ENCODE data around the gene MRGPRG.

MRGPRG gene

DNA sequence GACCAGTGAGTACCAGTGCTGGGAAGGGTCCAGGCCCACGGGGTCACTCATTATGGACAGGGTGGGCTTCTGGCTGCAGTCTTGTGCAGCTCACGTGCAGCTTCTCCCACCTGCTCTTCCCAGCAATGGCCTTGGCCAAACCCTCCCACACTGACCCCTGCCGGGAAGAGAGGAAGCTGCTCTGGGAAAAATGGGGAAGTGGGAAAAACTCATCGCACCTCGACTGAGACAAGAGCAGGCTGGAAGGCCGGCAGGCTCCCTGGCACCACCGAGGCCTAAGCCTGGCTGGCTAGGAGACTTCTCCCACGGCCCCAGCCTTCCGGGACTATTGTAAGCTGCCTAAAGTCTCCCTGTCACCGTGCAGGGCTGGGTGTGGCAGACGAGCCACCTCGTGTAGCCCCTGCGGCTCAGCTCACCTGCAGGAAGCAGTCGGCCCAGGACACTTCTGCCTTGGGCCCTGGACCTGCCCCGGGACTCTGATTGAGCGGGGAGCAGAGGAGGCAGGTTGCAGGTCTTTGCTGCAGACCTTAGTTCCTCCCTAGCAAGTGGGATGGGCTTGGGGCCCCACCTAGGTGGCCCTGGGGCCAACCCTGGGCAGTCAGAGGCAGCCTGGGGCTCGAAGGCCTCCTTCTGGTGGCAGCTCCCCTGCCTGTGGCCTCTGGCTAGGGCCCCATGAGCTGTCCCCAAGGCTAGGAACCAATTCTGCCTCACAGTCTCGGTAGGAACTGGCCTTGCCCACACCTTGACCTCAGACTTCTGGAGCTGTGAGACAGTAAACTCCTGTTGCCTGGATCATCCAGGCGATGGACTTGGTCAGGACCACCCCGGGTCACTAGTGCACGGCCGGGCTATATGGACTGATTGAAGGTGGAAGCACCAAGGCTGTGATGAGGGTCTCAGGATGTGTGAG is 23.1 kb downstream of the MRGPRG start:
- DNase-seq (ENCODE audit: low read depth in 2 of 3, low spot score in 2 of 3): no peak

DNA sequence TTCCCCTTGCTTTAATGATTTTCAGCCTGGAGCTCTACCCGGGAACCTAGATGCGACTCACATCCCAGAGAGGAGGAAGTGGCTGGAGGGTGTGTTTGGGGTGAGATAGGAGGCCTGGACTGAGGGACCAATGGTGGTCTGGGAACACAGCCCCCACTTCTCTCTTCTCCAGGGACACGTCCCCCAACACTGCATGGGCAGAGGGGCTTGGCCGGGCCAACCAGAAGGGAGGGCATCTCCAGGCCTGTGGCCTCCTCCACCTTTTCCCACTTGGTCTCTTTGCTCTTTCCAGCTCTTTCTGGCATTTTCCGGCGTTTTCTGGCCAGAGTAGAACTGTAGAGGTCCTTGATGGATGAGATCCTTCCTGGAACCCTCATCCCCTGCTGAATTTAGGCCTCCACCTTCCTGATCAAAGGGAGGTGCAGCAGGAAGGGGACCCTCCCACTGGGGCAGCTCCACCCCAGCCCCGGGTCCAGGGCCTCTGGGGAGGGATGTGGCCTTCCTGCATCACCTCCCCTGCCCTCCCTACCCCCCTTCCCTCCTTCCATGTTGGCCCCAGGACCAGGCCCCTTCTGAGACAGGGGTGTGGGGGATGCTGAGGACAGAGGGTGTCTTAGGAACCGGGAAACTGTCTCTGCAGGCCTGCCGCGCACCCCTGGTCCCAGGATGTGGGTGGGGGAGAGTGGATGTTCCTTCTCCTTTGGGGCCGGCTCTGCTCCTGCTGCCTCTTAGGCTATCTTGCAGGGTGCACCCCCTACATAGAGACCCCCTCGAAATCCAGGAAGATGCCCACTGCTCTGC is 24.4 kb downstream of the MRGPRG start:
- DNase-seq (ENCODE audit: low read depth in 2 of 3, low spot score in 2 of 3): no peak

DNA sequence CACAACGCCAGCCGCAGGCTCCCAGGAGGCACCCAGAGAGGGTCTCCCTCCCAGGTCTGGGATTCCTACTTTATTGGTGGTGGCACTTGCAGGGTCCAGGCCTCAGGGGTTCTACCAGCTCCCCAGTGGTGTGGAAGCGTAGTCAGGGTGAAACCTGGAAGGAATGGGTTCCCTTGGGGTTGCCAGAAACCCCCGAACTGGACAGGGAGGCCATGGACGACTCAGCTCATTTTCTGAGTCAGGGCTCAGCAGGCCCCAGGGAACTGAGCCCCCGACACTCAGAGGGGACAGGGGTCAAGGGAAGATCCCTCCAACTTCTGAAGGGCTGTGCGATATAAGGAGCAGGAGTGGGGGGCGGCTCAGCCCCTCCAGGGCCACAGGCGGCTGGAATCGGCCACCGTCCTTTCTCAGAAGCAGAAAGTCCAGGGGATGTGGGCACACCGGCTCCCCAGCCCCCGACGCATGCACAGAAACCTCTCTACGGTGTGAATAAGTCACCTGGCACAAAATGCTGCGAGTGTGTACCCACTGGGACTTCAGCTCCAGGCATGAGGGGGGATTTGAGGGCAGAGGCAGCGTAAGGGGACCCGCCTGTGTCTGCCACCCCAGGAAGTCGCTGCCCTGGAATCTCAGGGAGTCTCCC is 25.1 kb downstream of the MRGPRG start:
- no peak for DNase-seq (ENCODE audit: low read depth in 2 of 3, low spot score in 2 of 3)

DNA sequence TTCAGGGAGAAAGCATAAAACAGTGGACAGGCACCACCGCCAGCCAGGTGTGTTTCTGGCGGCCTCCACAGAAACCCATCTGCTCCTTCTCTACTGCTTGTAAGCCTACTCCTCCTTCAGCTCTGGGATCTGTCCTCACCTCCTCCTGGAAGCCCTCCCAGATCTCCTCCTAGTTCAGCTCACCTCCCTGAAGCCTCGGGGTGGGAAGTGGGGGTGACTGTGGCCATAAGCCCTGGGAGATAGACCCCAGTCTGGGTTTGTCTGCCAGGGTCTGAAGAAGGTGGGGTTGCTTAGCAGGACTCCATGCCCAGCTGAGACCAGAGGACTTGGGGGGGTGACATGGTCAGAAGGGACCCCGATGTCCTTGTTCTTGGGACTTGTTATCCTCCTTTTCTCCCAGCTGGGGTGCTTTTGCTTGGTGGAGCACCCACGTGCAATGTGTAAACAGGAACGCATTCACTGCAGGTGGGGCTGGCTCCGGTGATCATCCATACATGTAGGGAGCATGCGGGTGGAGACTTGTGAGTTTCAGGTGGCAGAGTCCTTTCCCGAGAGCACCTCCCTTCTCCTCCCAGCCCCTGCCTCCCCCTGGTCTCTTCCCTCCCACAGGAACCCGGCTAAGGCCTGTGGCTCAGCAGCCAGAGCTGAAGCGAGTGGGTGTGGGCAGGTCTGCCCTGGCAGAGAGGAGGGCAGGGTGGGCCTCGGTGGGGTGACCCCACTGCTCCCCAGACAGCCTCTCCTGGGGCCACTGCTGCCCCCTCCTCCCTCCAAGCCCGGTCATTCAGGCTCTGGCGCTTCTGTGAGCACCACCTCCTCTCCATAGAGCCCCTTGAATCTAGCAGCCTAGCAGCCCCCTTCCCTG is 25.9 kb downstream of the MRGPRG start:
- DNase-seq (ENCODE audit: low read depth in 2 of 3, low spot score in 2 of 3): no peak

DNA sequence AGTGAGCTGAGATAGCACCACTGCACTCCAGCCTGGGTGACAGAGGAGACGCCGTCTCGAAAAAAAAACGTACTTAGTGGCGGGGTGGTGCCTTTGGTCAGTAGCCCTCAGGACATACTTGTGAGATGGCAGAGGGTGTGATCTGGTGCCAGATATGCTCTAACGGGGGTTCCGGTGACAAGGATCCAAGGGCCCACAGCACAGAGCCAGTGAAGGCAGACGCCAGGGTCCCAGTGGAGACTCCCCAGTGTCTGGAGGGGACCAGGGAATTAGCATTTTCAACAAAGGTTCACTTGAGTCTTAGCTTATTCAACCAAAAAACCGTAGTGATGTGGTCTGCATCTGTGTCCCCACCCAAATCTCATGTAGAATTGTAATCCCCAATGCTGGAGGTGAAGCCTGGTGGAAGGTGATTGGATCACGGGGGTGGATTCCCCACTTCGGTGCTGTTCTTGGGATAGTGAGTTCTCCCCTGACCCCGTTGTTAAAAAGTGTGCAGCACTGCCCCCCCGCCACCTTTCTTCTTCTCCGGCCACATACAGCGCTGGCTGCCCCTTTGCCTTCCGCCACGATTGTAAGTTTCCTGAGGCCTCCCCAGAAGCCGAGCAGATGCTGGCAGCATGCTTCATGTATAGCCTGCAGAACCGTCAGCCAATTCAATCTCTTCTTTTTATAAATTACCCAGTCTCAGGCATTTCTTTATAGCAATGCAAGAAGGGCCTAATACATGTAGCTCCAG is 26.9 kb downstream of the MRGPRG start:
- DNase-seq (ENCODE audit: low read depth in 2 of 3, low spot score in 2 of 3): no peak

DNA sequence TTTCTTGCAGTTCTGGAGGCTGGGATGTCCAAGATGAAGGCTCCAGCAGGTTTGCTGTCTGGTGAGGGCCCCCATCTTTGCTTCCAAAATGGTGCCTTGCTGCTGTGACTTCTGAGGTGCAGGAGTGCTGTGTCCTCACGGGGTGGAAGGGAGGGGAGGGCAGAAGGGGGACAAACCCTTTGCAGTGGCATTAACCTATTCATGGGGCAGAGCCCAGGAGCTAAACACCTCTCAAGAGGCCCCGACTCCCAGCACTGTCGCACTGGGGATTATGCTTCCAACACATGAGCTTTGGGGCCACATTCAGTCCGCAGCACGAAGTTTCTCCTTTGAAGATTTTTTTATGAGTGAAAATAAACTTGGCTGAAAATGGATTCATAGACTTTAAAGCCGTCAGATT is 28.0 kb downstream of the MRGPRG start:
- DNase-seq (ENCODE audit: low read depth in 2 of 3, low spot score in 2 of 3): no peak

DNA sequence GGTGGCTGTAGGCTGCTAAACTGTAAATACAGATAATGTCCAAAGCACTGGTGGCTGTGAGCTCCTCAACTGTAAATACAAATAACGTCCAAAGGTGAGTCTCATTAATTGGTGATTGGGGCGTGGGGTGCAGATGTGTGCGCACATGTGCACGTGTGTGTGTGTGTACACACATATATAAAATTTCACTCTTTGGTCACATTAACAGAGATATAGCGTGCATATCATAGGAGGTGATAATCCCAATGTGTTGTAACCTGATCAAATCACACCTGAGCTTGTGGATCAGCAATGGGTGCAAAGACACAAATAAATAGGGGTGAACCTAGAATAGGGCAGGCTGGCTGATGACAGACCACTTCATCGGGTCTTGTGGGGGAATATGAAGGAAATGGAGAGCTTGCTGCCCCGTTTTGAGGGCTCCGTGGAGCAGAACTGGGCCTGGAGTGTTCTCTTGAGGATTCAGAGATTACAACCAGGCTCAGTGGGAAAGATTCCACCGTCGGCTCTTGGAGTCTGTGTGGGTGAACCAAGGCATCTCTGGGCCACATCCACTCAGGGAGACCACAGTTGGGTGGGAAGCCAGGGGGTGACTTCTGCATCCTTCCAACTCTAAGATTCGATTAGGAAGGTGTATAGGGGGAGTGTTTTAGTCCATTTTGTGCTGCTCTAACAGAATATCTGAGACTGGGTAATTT is 28.6 kb downstream of the MRGPRG start:
- no peak for DNase-seq (ENCODE audit: low read depth in 2 of 3, low spot score in 2 of 3)

DNA sequence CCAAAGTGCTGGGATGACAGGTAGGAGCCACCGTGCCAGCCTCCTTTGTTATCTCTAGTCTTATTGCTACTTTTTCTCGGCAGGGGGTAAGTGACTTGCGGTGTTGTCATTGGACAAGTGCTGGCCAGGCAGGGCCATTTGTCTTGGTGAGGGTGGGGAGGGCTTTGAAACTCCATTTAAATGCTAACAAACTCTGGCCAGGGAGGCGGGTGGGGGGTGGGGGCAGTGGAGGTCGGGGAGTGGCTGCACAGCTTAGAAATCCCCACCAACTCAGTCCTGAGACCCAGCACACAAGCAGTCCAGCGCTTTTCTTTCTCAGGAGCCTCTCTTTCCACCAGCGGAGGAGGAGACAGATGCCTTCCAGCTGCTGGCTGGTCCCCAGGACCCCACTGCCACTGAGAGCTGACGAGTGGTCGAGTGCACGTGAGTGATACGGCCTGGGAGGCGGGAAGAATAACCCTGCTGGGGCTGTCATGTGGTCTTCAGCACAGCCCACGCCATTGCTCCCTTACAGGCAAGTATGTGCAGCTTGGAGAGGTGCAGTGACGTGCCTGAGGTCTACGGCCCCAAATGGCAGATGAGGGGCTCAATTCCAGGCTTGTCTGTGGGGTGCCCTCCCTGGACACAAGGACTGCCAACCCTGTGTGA is 29.3 kb downstream of the MRGPRG start:
- DNase-seq (ENCODE audit: low read depth in 2 of 3, low spot score in 2 of 3): no peak

DNA sequence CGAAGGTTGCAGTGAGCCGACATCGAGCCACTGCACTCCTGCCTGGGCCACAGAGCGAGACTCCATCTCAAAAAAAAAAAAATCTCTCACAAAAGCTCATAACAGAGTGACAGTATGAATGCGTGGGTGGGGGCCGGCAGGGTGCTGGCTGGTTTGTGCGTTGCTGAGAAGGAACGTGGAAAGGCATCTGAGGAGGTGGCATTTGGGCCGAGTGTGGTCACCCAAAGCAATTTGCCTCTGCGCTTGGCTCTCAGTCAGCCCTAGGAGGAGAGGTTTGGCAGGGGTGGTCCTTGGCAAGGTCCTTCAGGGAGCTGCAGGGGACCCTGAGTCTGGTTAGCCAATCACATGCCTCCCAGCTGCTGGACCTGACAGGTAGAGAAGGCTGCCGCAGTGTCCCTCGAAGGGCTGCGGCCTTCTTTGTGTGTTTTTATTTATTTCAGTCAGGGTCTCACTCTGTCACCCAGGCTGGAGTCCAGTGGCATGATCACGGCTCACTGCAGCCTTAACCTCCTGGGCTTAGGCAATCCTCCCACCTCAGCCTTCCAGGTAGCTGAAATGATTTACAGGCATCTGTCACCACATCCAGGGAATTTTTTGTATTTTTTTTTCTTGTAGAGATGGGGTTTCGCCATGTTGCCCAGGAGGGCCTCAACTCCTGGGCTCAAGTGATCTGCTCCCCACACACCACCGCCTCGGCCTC is 30.0 kb downstream of the MRGPRG start:
- no peak for DNase-seq (ENCODE audit: low read depth in 2 of 3, low spot score in 2 of 3)

DNA sequence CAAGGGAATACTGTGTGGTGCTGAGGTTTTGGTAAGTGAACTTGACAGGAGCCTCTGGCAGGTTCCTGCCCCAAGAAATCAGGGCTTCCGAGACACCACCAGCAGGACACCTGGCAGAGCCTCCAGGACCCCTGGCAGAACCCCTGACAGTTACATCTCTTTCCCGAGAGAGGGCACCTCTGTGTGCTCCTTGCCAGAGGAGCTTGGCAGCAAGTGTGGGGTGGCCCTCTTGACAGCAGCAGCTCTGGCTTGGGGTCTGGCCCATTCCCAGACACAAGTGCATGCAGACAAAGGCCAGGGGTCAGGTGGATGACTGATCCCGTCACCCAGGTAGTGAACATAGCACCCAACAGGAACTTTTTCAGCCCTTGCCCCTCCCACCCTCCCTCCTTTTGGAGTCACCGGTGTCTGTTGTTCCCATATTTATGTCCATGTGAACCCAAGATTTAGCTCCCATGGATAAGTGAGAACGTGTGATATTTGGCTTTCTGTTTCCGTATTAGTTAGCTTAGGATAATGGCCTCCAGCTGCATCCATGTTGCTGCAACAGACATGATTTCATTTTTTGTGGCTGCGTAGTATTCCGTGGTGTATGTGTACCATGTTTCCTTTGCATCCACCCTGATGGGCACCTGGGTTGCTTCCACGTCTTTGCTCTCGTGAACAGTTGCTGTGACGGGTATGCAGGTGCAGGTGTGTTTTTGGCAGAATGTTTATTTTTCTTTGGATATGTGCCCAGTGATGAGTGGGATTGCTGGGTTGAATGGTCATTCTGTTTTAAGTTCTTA is 32.3 kb downstream of the MRGPRG start:
- no peak for DNase-seq (ENCODE audit: low read depth in 2 of 3, low spot score in 2 of 3)

DNA sequence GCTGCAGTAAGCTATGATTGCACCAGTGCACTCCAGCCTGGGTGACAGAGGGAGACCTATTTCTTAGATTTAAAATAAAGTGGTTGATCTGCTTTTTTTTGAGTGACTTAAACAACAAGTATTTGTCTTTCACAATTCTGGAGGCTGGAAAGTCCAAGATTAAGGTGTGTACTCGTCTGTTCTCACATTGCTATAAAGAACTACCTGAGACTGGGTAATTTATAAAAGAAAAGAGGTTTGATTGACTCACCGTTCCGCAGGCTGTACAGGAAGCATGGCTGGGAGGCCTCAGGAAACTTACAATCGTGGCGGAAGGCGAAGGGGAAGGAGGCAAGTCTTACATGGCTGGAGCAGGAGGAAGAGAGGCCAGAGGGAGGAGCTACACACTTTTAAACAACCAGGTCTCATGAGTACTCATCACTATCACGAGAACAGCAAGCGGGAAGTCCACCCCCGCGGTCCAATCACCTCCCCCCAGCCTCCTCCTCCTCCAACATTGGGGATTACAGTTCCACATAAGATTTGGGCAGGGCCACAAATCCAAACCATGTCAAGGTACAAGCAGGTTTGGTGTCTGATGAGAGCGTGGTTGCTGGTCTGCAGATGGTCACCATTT is 33.8 kb downstream of the MRGPRG start:
- DNase-seq (ENCODE audit: low read depth in 2 of 3, low spot score in 2 of 3): no peak

DNA sequence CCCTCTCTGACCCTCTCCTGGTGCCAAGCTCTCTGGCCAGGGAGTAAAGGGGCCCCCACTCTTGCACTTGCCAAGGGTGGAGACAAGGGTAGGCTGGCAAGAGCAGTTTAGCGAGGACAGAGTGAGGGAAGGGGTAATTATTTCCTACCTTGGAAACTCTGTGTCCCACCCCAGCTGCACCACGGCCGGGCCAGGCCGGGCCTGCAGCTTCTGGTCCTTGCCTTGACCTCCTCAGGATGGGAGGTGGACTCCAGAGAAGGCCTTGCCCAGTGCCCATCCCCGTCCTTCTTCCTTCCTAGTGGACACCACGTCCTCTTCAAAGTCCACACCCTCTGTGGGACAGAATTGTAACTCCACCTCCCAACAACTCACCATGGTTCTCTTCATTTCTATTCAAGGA is 35.1 kb downstream of the MRGPRG start:
- DNase-seq (ENCODE audit: low read depth in 2 of 3, low spot score in 2 of 3): no peak

DNA sequence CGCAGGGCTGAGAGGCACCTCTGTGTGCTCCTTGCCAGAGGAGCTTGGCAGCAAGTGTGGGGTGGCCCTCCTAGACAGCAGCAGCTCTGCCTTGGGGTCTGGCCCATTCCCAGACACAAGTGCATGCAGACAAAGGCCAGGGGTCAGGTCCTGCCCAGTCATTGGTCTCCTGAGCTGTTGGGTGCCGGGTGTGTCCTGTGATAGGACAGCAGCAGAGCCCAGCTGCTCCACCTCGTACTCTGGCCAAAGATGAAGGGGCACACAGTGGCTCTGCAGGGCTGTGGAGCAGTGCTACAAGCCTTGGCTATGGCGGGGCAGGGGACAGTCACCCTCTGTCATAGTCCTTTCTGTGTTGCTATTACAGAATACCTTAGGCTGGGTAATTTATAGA is 36.2 kb downstream of the MRGPRG start:
- no peak for DNase-seq (ENCODE audit: low read depth in 2 of 3, low spot score in 2 of 3)

DNA sequence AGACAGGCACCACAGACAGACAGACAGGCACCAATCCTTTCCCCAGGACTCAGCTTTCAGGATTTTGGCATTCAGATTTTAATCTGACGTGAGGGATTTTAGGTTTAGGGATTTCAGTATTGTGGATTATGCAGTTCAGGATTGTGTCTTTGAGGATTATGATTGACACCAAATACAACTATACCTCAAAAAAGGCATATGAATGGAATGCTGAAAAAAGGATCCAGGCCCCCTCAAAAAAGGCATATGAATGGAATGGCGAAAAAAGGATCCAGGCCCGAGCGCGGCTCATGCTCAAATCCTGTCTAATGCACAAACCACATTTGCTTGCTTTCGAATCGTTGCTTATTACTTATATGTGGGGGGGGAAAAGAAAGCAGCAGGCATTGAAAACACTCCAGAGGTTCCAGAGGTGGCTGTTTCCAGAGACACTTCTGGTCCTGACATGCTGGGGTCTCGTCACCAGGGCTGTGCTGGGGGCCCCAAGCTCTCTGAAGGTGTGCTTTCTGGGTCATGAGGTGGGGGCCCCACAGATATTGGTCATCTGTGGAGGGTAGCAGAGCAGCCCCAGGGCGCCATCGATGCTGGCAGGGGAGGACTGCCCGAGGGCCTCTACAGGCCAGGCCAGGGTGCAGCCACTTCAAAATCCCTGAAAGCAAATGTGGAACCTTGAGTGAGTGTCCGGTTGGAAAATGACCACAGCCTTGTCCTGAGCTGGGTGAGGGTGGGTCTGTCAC is 36.7 kb downstream of the MRGPRG start:
- no peak for DNase-seq (ENCODE audit: low read depth in 2 of 3, low spot score in 2 of 3)

DNA sequence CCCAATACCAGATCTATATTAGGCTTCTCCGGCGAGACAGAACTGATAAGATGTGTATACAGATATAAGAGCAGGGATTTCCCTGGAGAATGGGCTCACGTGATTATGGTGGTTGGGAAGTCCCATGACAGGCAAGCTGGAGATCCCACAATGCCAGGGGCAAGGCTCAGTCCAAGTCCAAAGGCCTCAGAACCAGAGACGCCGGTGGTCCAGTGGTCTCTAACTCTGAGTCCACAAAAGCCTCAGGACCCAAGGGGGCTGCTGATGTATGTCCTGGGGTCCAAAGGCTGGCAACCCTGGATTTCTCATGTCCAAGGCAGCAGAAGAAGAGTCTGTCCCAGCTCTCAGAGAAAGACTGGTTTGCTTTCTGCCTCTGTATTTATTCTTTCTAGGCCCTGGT is 37.7 kb downstream of the MRGPRG start:
- no peak for DNase-seq (ENCODE audit: low read depth in 2 of 3, low spot score in 2 of 3)

DNA sequence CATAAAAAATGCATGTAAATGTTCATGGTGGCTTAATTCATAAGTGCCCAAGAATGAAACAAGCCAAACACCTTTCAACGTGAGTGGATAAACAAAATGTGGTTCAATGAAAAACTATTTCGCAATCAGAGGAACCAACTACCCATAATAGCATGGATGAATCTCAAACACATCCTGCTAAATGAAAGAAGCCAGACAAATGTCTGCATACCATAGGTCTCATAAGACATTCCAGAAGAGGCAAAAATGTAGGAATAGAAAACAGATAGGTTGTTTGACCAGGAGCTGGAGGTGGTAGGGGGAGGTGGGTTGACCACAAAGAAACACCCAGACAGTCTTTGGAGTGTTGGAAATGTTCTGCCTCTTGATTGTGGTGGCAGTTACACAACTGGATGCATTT is 40.3 kb downstream of the MRGPRG start:
- no peak for DNase-seq (ENCODE audit: low read depth in 2 of 3, low spot score in 2 of 3)

DNA sequence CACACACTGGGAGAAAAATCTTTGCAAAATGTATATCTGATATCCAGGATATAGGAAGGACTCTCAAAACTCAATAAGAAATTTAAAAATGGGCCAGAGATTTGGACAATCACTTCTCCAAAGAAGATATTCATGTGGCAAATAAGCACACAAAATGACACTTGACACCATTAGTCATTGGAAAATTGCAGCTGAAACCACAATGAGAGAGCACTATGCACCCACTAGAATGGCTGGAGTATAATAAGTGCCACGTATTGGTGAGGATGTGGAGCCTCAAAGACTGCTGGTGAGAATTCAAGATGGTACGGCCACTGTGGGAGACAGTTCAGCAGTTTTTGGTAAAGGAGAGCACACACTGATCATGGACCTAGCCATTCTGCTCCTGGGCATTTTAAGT is 40.7 kb downstream of the MRGPRG start:
- no peak for DNase-seq (ENCODE audit: low read depth in 2 of 3, low spot score in 2 of 3)

All from activated CD8-positive, alpha-beta memory T cell treated with anti-CD3 and anti-CD28 coated beads for 48 hours (primary cell).